ENCODE results near the gene RGS9.

DNA sequence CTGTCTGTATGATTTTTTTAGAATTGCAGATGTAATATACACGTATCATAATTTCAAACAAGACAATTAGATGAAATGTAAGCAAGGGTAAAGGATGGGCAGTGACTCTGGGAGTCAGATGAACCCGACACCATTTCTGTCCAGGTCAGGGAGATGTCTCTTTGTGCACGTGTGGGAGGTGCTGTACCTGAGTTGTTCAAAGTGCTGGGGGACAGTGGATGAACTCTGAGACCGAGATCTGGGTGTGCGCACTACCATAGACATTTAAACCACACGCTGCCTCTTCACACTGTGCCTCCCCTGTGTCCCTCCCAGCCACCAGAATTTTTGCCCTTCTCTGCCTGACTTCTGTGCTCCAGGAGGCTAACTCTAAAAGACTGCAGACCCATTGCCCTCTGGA lies 5.9 kb upstream of the RGS9 start:
- TF ChIP-seq EZH2 (IDR thresholded peaks at IDR 0.05; ENCODE audit: low read depth, unreplicated experiment) = no peak
- TF ChIP-seq, protein P1, sequence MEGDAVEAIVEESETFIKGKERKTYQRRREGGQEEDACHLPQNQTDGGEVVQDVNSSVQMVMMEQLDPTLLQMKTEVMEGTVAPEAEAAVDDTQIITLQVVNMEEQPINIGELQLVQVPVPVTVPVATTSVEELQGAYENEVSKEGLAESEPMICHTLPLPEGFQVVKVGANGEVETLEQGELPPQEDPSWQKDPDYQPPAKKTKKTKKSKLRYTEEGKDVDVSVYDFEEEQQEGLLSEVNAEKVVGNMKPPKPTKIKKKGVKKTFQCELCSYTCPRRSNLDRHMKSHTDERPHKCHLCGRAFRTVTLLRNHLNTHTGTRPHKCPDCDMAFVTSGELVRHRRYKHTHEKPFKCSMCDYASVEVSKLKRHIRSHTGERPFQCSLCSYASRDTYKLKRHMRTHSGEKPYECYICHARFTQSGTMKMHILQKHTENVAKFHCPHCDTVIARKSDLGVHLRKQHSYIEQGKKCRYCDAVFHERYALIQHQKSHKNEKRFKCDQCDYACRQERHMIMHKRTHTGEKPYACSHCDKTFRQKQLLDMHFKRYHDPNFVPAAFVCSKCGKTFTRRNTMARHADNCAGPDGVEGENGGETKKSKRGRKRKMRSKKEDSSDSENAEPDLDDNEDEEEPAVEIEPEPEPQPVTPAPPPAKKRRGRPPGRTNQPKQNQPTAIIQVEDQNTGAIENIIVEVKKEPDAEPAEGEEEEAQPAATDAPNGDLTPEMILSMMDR (conservative IDR thresholded peaks at IDR 0.05; ENCODE audit: low read depth in 2 of 2) = no peak
- no peak for TF ChIP-seq CREB1 (CRISPR knock-in tag; IDR thresholded peaks at IDR 0.05; ENCODE audit: low read depth)
- TF ChIP-seq, protein P2, sequence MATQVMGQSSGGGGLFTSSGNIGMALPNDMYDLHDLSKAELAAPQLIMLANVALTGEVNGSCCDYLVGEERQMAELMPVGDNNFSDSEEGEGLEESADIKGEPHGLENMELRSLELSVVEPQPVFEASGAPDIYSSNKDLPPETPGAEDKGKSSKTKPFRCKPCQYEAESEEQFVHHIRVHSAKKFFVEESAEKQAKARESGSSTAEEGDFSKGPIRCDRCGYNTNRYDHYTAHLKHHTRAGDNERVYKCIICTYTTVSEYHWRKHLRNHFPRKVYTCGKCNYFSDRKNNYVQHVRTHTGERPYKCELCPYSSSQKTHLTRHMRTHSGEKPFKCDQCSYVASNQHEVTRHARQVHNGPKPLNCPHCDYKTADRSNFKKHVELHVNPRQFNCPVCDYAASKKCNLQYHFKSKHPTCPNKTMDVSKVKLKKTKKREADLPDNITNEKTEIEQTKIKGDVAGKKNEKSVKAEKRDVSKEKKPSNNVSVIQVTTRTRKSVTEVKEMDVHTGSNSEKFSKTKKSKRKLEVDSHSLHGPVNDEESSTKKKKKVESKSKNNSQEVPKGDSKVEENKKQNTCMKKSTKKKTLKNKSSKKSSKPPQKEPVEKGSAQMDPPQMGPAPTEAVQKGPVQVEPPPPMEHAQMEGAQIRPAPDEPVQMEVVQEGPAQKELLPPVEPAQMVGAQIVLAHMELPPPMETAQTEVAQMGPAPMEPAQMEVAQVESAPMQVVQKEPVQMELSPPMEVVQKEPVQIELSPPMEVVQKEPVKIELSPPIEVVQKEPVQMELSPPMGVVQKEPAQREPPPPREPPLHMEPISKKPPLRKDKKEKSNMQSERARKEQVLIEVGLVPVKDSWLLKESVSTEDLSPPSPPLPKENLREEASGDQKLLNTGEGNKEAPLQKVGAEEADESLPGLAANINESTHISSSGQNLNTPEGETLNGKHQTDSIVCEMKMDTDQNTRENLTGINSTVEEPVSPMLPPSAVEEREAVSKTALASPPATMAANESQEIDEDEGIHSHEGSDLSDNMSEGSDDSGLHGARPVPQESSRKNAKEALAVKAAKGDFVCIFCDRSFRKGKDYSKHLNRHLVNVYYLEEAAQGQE (IDR thresholded peaks at IDR 0.05; ENCODE audit: unreplicated experiment) = no peak
- TF ChIP-seq POLR2AphosphoS5 (IDR thresholded peaks at IDR 0.05; ENCODE audit: low read depth) = no peak
- TF ChIP-seq, protein P3, sequence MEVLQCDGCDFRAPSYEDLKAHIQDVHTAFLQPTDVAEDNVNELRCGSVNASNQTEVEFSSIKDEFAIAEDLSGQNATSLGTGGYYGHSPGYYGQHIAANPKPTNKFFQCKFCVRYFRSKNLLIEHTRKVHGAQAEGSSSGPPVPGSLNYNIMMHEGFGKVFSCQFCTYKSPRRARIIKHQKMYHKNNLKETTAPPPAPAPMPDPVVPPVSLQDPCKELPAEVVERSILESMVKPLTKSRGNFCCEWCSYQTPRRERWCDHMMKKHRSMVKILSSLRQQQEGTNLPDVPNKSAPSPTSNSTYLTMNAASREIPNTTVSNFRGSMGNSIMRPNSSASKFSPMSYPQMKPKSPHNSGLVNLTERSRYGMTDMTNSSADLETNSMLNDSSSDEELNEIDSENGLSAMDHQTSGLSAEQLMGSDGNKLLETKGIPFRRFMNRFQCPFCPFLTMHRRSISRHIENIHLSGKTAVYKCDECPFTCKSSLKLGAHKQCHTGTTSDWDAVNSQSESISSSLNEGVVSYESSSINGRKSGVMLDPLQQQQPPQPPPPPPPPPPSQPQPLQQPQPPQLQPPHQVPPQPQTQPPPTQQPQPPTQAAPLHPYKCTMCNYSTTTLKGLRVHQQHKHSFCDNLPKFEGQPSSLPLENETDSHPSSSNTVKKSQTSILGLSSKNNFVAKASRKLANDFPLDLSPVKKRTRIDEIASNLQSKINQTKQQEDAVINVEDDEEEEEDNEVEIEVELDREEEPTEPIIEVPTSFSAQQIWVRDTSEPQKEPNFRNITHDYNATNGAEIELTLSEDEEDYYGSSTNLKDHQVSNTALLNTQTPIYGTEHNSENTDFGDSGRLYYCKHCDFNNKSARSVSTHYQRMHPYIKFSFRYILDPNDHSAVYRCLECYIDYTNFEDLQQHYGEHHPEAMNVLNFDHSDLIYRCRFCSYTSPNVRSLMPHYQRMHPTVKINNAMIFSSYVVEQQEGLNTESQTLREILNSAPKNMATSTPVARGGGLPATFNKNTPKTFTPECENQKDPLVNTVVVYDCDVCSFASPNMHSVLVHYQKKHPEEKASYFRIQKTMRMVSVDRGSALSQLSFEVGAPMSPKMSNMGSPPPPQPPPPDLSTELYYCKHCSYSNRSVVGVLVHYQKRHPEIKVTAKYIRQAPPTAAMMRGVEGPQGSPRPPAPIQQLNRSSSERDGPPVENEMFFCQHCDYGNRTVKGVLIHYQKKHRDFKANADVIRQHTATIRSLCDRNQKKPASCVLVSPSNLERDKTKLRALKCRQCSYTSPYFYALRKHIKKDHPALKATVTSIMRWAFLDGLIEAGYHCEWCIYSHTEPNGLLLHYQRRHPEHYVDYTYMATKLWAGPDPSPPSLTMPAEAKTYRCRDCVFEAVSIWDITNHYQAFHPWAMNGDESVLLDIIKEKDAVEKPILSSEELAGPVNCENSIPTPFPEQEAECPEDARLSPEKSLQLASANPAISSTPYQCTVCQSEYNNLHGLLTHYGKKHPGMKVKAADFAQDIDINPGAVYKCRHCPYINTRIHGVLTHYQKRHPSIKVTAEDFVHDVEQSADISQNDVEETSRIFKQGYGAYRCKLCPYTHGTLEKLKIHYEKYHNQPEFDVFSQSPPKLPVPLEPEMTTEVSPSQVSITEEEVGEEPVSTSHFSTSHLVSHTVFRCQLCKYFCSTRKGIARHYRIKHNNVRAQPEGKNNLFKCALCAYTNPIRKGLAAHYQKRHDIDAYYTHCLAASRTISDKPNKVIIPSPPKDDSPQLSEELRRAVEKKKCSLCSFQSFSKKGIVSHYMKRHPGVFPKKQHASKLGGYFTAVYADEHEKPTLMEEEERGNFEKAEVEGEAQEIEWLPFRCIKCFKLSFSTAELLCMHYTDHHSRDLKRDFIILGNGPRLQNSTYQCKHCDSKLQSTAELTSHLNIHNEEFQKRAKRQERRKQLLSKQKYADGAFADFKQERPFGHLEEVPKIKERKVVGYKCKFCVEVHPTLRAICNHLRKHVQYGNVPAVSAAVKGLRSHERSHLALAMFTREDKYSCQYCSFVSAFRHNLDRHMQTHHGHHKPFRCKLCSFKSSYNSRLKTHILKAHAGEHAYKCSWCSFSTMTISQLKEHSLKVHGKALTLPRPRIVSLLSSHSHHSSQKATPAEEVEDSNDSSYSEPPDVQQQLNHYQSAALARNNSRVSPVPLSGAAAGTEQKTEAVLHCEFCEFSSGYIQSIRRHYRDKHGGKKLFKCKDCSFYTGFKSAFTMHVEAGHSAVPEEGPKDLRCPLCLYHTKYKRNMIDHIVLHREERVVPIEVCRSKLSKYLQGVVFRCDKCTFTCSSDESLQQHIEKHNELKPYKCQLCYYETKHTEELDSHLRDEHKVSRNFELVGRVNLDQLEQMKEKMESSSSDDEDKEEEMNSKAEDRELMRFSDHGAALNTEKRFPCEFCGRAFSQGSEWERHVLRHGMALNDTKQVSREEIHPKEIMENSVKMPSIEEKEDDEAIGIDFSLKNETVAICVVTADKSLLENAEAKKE (CRISPR knock-in tag; IDR thresholded peaks at IDR 0.05) = no peak
- no peak for TF ChIP-seq JUNB (IDR thresholded peaks at IDR 0.05; ENCODE audit: unreplicated experiment)
- TF ChIP-seq NANOG (IDR thresholded peaks at IDR 0.05; ENCODE audit: borderline replicate concordance) = no peak
- TF ChIP-seq EZH2phosphoT487 (IDR thresholded peaks at IDR 0.05; ENCODE audit: unreplicated experiment) = no peak
